ENCODE measurements around the gene ATOH8.

DNA sequence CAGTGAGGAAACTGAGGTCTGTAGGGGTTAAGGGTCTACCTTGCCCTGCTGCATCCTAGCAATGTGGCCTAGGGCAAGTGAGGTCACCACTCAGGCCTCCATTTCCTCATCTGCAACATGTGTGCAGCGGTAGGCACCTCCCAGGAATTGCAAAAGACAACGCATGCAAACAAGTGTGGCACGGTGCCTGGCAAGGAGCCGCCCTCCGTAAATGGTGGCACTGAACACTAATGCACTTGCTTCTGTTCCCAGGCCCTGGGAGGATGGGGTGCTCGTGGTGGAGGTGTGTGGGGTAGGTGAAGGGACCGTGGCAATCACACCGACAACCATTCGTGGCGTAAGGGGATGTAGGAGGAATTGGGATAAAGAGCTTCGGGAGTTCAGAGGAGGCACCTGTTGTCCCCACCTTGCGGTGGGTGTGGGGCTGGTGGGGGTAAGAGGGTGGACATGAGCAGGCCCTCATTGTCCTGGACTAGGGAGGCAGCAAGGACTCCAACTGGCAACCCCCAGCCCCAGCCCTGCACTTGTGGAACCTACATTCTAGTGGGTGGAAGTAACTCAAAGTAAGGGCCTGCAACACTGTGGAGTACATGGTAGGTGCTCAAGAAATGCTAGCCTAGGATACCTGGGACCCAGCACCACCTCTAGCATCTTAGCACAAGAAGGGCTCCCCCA, 26.0 kb downstream of the ATOH8 start:
- TF ChIP-seq, protein P1, sequence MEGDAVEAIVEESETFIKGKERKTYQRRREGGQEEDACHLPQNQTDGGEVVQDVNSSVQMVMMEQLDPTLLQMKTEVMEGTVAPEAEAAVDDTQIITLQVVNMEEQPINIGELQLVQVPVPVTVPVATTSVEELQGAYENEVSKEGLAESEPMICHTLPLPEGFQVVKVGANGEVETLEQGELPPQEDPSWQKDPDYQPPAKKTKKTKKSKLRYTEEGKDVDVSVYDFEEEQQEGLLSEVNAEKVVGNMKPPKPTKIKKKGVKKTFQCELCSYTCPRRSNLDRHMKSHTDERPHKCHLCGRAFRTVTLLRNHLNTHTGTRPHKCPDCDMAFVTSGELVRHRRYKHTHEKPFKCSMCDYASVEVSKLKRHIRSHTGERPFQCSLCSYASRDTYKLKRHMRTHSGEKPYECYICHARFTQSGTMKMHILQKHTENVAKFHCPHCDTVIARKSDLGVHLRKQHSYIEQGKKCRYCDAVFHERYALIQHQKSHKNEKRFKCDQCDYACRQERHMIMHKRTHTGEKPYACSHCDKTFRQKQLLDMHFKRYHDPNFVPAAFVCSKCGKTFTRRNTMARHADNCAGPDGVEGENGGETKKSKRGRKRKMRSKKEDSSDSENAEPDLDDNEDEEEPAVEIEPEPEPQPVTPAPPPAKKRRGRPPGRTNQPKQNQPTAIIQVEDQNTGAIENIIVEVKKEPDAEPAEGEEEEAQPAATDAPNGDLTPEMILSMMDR (IDR thresholded peaks at IDR 0.05), result no peak
- no peak for TF ChIP-seq POLR2A (IDR thresholded peaks at IDR 0.05)

All from thyroid gland (tissue), 4 donors.